Measurements from ENCODE around the gene FGD3.

DNA sequence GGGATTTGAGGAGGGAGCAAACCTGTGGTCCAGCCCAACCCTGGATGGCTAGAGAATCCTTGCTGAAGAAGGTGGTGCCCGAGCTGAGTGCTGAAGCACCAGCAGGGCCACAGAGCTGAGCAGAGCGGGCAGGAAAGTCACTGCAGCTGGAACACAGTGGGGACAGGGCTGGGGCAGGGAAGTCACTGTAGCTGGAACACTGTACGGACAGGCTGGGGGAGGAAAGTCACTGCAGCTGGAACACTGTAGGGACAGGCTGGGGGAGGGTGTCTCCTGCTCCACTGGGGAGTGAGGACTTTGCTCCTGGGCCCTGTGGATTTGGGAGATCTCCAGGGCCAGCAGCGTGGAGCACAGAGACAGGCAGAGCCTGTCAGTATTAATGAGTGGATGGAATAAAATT, 102.2 kb downstream of the FGD3 start:
- TF ChIP-seq EGR1 (IDR thresholded peaks at IDR 0.05; ENCODE audit: low read depth in 2 of 2) (peak in 1 of 2 donors; percentile 36), CTCF (IDR thresholded peaks at IDR 0.05; ENCODE audit: low read depth, low read length, missing input control) (no peak)

Measured in liver (tissue), 3 donors.